HepG2 (cell line): ENCODE data around the gene DOCK1. TPM values are rescaled to one million over a fixed set of nuclear protein-coding genes. Genes with fewer than 3 reads are reported as not detected.

Experiments used
- ATAC-seq: fragments of 200-7000 bp; cut with Tn5 transposase; 3 replicates; pipeline ENCODE4 v1.9.1; 2020; ENCODE audit warnings: mild to moderate bottlenecking, moderate library complexity
- BruUV-seq: library from RNA; stranded (reverse); fragments of 400-500 nt; replicated peaks from 2 replicates; lab custom pipeline; 2021; lab: Mats Ljungman, UMichigan
- CTCF ChIA-PET: fragments of 300-600 bp; formaldehyde crosslinking; extraction: SDS; loops from one replicate; lab custom pipeline; 2021; ENCODE audit warnings: low total read pairs, inconsistent platforms, low intra/inter-chr PET ratio; lab: Yijun Ruan, JAX
- POLR2A ChIA-PET: fragments of 350-600 bp; sonication (Branson Sonifier 250); formaldehyde crosslinking; loops from one replicate; lab custom pipeline; 2020; ENCODE audit warnings: antibody characterized with exemption, inconsistent platforms; lab: Yijun Ruan, JAX
- DNase-seq: peaks from one replicate; pipeline ENCODE4 v3.0.0-alpha.2; 2015; ENCODE audit warnings: low spot score
- FAIRE-seq: peaks from 3 replicates; lab custom pipeline; 2011; peaks lifted over from hg19 to GRCh38; lab: Jason Lieb, UNC
- H2AFZ ChIP-seq: one replicate; pipeline ENCODE4 v1.6.1; 2011; ENCODE audit warnings: low read length, inconsistent platforms
- H3K27ac ChIP-seq: fragments of 300-600 bp; 3 replicates; pipeline ENCODE4 v1.8.0; 2011; ENCODE audit warnings: mixed run types, mild to moderate bottlenecking, mixed read lengths, low read length, inconsistent platforms; ENCODE audit not compliant: insufficient read depth; ENCODE audit errors: extremely low read length
- H3K27me3 ChIP-seq, 2 experiments: fragments of 200-600 bp in 1 of 2; 2 replicates in 1 of 2; 3 replicates in 1 of 2; pipeline versions ENCODE4 v1.6.0 to v1.8.0; 2011; ENCODE audit warnings: low read length in 2 of 2, mild to moderate bottlenecking in 2 of 2, moderate library complexity in 2 of 2, inconsistent platforms in 1 of 2; ENCODE audit not compliant: insufficient read depth in 2 of 2, control insufficient read depth in 1 of 2
- H3K36me3 ChIP-seq, 2 experiments: fragments of 200-600 bp in 1 of 2; replicated peaks in 1 of 2; 2 replicates in 1 of 2; 3 replicates in 1 of 2; pipeline versions ENCODE4 v1.5.1 to v1.8.0; 2011; ENCODE audit warnings: low read length in 2 of 2, inconsistent platforms in 1 of 2; ENCODE audit not compliant: insufficient read depth in 2 of 2, control insufficient read depth in 1 of 2
- H3K4me1 ChIP-seq: 2 replicates; pipeline ENCODE4 v1.5.1; 2012; ENCODE audit warnings: low read length, inconsistent platforms; ENCODE audit not compliant: insufficient read depth
- H3K4me2 ChIP-seq: 2 replicates; pipeline ENCODE4 v1.6.0; 2011; ENCODE audit warnings: low read depth, low read length, inconsistent platforms
- H3K4me3 ChIP-seq, 3 experiments: fragments of 200-600 bp in 1 of 3; sonication (generic), shearing (Covaris generic) in 1 of 3; replicated peaks in 1 of 3; 2 replicates each; pipeline ENCODE4 v1.5.1; 2011 to 2016; ENCODE audit warnings: low read length in 3 of 3, inconsistent platforms in 2 of 3, low read depth in 2 of 3, mild to moderate bottlenecking in 2 of 3, control low read depth in 1 of 3, mixed read lengths in 1 of 3; ENCODE audit not compliant: insufficient read depth in 1 of 3
- H3K79me2 ChIP-seq: one replicate; pipeline ENCODE4 v1.6.1; 2011; ENCODE audit warnings: low read length, inconsistent platforms; ENCODE audit not compliant: insufficient read depth
- H3K9ac ChIP-seq: 2 replicates; pipeline ENCODE4 v1.6.0; 2011; ENCODE audit warnings: mild to moderate bottlenecking, low read depth, low read length, inconsistent platforms; ENCODE audit not compliant: insufficient read depth
- H3K9me3 ChIP-seq: 2 replicates; pipeline ENCODE4 v1.5.1; 2012; ENCODE audit warnings: mild to moderate bottlenecking, low read length
- H4K20me1 ChIP-seq: 2 replicates; pipeline ENCODE4 v1.6.0; 2011; ENCODE audit warnings: inconsistent platforms, mild to moderate bottlenecking, low read length, moderate library complexity; ENCODE audit not compliant: insufficient read depth
- ATF7 ChIP-seq, 2 experiments: fragments of 450-650 bp in 1 of 2; sonication (generic) in 1 of 2; formaldehyde crosslinking in 1 of 2; IDR thresholded peaks; 2 replicates each; pipeline versions ENCODE4 v1.4.0 to v1.6.1; 2016 to 2020; ENCODE audit warnings: antibody characterized with exemption in 1 of 2, mild to moderate bottlenecking in 1 of 2, missing genetic modification reagents in 1 of 2
- CEBPB ChIP-seq: IDR thresholded peaks from 2 replicates; pipeline ENCODE4 v1.6.1; 2011; ENCODE audit warnings: low read depth, low read length, improper control_type of control experiment, borderline replicate concordance
- MIXL1 ChIP-seq: IDR thresholded peaks from 2 replicates; pipeline ENCODE4 v1.6.1; 2016
- PCBP2 ChIP-seq: fragments of 200-400 bp; formaldehyde crosslinking; optimal IDR thresholded peaks from 2 replicates; pipeline ENCODE3; 2018; ENCODE audit warnings: low read length, low read depth; ENCODE audit not compliant: poor library complexity, severe bottlenecking
- RAD21 ChIP-seq: fragments of 450-650 bp; formaldehyde crosslinking; IDR thresholded peaks from 2 replicates; pipeline ENCODE4 v1.5.0; 2020; ENCODE audit warnings: mild to moderate bottlenecking
- SMC3 ChIP-seq: IDR thresholded peaks from 2 replicates; pipeline ENCODE4 v1.6.1; 2011; ENCODE audit warnings: low read length, improper control_type of control experiment
- STAG1 ChIP-seq: sonication (generic); formaldehyde crosslinking; IDR thresholded peaks from 2 replicates; pipeline ENCODE4 v1.4.0; 2020; ENCODE audit warnings: missing genetic modification reagents
- SYNCRIP ChIP-seq: fragments of 200-400 bp; formaldehyde crosslinking; IDR thresholded peaks from 2 replicates; pipeline ENCODE4 v1.6.1; 2018; ENCODE audit warnings: mild to moderate bottlenecking, low read depth, low read length; ENCODE audit not compliant: insufficient read depth
- XRCC5 ChIP-seq: fragments of 200-400 bp; formaldehyde crosslinking; optimal IDR thresholded peaks from 2 replicates; pipeline ENCODE3; 2017; ENCODE audit warnings: mild to moderate bottlenecking, low read length
- ZNF331 ChIP-seq: sonication (generic); formaldehyde crosslinking; IDR thresholded peaks from 2 replicates; pipeline ENCODE4 v1.4.0; 2020; ENCODE audit warnings: missing genetic modification reagents
- ZNF501 ChIP-seq: sonication (generic); formaldehyde crosslinking; IDR thresholded peaks from 2 replicates; pipeline ENCODE4 v1.5.1; 2020; ENCODE audit warnings: mild to moderate bottlenecking, moderate library complexity, missing genetic modification reagents
- ZNF619 ChIP-seq: sonication (generic); formaldehyde crosslinking; IDR thresholded peaks from 2 replicates; pipeline ENCODE4 v1.4.0; 2020; ENCODE audit warnings: mild to moderate bottlenecking, missing genetic modification reagents
- WGBS: methylation state at CpG from one replicate; pipeline ENCODE4 v1.1.6; 2017; ENCODE audit warnings: low lambda C conversion rate; 5-methylcytosine and 5-hydroxymethylcytosine counted together
- in situ Hi-C: cut with HindIII; loops from 2 replicates; pipeline ENCODE4 v1.10.0; 2017; ENCODE audit warnings: low pct_unique_long_range_greater_than_20kb; ENCODE audit not compliant: extremely low pct_ligation_motif_present
- intact Hi-C: fragments of 100-400 bp; cut with micrococcal nuclease; formaldehyde crosslinking; loops from one replicate; pipeline ENCODE4 v1.10.0; 2022; ENCODE audit not compliant: unreplicated experiment
- polyA plus RNA-seq, 8 experiments: library from polyadenylated mRNA; depleted of rRNA in 3 of 8; stranded (reverse) in 7 of 8; unstranded in 1 of 8; fragments of >200 nt; fragmentation: Illumina TruSeq in 4 of 8; extraction: Trizol in 4 of 8; gene quantifications; 2 replicates each; pipeline versions ENCODE4 v1.2.1 to v1.2.3, GENCODE V29; 2011 to 2016; ENCODE audit warnings: low read depth in 4 of 8, missing spikeins in 1 of 8, mixed read lengths in 1 of 8; ENCODE audit not compliant: insufficient read depth in 1 of 8
- total RNA-seq, 5 experiments: library from RNA; depleted of rRNA; stranded (reverse); fragments of >200 nt; fragmentation: Illumina TruSeq; extraction: Trizol; gene quantifications; 2 replicates each; pipeline ENCODE4 v1.2.3, GENCODE V29; 2016; ENCODE audit warnings: low read depth in 1 of 5
- TF ChIP-seq, protein P1 (sequence below): sonication (generic); formaldehyde crosslinking; IDR thresholded peaks from 2 replicates; pipeline ENCODE4 v1.4.0; 2020; ENCODE audit warnings: missing genetic modification reagents
- TF ChIP-seq, protein P2 (sequence below): sonication (generic); formaldehyde crosslinking; IDR thresholded peaks from 2 replicates; pipeline ENCODE4 v1.5.1; 2020; ENCODE audit warnings: missing genetic modification reagents, mild to moderate bottlenecking, borderline replicate concordance
- TF ChIP-seq, protein P3 (sequence below): sonication (generic); formaldehyde crosslinking; IDR thresholded peaks from 2 replicates; pipeline ENCODE4 v1.5.0; 2020; ENCODE audit warnings: mild to moderate bottlenecking, missing genetic modification reagents, moderate library complexity

DOCK1 gene
- total and polyA plus RNA-seq, 2 of the 13 experiments (the other 11 are each of a cell fraction or from before 2014, with no cell fraction given) = 8.3 to 25.5 TPM

DNA sequence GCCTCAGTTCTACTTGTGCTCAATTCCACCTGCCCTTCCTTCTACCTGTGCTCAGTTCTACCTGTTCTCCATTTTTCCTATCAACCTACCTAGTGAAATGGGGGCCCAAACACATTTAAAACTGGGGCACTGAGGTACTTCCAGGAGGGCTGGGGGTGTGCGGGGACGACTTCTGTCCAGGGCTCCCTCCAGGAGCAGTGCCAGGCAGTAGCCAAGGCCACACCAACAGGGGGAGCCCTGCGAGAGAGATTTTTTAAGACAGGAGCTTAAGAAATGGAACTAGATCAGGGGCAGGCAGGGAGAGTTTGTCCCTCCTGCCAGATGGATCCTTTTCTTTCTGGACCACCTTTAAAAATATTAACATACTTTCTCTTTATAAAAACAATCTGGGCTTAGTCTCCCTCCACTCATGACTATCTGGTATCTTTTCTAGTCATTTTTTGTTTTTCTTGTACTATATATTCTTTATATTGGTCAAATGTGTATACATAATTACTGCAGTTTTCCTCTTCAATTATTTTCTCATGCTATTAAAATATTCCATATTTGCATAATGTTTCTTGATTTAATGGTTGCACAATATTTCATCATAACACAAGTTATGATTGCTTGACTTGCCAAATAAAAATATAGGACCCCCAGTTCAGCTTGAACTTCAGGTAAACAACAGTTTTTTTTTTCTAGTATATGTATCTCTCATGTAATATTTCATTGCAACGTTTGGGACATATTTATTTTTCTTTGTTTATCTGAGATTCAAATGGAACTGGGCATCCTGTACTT, 338.5 kb downstream of the DOCK1 start:
- no peaks in the 10 kb centered on the region for H3K27me3 ChIP-seq
- no peak overlapping the region for H3K27ac ChIP-seq
- intact Hi-C loops = loop anchor here (1.0 to 5.0 kb wide), 3 partner anchors 57 to 334 kb away; no protein-coding TSS in a partner anchor
- BruUV-seq = no TSS peak
- H3K4me1 ChIP-seq = no peaks in the 10 kb centered on the region
- H3K9me3 ChIP-seq = no peaks in the 10 kb centered on the region
- FAIRE-seq = no peak
- no peak overlapping the region for H3K4me3 ChIP-seq
- no peaks in the 10 kb centered on the region for H3K79me2 ChIP-seq
- no peak overlapping the region for H3K9ac ChIP-seq
- H2AFZ ChIP-seq = no peak overlapping the region
- peaks cover 0 to 6% of the 10 kb centered on the region in 2 experiments; a peak in 3 of 5 replicates for H3K36me3 ChIP-seq
- ChIA-PET CTCF (interaction anchor here (1.3 kb wide), 1 partner anchor 112 kb away, joined by 4 read pairs; no protein-coding TSS in a partner anchor), POLR2A (interaction anchor here (1.1 kb wide), 1 partner anchor 57 kb away, joined by 4 read pairs; no protein-coding TSS in a partner anchor)
- 36% methylated on average over 4 of the region's 4 CpGs for WGBS
- no peaks in the 10 kb centered on the region for H4K20me1 ChIP-seq
- peak; percentile 96 for ATAC-seq
- TF ChIP-seq ZNF501 (no peak), RAD21 (peak; percentile 71; the same call in 1 of the 2 replicates), ATF7 (IDR thresholded peaks at IDR 0.05) (peak; percentile 6; the same call in 1 of the 2 replicates), ATF7 (CRISPR knock-in tag; IDR thresholded peaks at IDR 0.05) (no peak), XRCC5 (peak; percentile 44), ZNF619 (CRISPR knock-in tag) (no peak), STAG1 (CRISPR knock-in tag) (peak; percentile 75), MIXL1 (0 out of 2 replicates have a peak, but pooled peaks have one; percentile 9), SYNCRIP (no peak), CEBPB (peak; percentile 74; the same call in 1 of the 2 replicates), PCBP2 (no peak), SMC3 (peak; percentile 77), ZNF331 (CRISPR knock-in tag) (no peak)
- TF ChIP-seq, protein P1, sequence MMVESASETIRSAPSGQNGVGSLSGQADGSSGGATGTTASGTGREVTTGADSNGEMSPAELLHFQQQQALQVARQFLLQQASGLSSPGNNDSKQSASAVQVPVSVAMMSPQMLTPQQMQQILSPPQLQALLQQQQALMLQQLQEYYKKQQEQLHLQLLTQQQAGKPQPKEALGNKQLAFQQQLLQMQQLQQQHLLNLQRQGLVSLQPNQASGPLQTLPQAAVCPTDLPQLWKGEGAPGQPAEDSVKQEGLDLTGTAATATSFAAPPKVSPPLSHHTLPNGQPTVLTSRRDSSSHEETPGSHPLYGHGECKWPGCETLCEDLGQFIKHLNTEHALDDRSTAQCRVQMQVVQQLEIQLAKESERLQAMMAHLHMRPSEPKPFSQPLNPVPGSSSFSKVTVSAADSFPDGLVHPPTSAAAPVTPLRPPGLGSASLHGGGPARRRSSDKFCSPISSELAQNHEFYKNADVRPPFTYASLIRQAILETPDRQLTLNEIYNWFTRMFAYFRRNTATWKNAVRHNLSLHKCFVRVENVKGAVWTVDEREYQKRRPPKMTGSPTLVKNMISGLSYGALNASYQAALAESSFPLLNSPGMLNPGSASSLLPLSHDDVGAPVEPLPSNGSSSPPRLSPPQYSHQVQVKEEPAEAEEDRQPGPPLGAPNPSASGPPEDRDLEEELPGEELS = no peak
- TF ChIP-seq, protein P2, sequence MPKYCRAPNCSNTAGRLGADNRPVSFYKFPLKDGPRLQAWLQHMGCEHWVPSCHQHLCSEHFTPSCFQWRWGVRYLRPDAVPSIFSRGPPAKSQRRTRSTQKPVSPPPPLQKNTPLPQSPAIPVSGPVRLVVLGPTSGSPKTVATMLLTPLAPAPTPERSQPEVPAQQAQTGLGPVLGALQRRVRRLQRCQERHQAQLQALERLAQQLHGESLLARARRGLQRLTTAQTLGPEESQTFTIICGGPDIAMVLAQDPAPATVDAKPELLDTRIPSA = no peak
- TF ChIP-seq, protein P3, sequence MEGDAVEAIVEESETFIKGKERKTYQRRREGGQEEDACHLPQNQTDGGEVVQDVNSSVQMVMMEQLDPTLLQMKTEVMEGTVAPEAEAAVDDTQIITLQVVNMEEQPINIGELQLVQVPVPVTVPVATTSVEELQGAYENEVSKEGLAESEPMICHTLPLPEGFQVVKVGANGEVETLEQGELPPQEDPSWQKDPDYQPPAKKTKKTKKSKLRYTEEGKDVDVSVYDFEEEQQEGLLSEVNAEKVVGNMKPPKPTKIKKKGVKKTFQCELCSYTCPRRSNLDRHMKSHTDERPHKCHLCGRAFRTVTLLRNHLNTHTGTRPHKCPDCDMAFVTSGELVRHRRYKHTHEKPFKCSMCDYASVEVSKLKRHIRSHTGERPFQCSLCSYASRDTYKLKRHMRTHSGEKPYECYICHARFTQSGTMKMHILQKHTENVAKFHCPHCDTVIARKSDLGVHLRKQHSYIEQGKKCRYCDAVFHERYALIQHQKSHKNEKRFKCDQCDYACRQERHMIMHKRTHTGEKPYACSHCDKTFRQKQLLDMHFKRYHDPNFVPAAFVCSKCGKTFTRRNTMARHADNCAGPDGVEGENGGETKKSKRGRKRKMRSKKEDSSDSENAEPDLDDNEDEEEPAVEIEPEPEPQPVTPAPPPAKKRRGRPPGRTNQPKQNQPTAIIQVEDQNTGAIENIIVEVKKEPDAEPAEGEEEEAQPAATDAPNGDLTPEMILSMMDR (CRISPR knock-in tag) = peak; percentile 72
- DNase-seq = peak; percentile 46
- H3K4me2 ChIP-seq = no peak overlapping the region
- in situ Hi-C loops = loop anchor here (5.0 to 25.0 kb wide), 2 partner anchors 114 to 619 kb away; no protein-coding TSS in a partner anchor
